RWPE2 (cell line): Measurements from ENCODE around the gene NDUFB11.

Source experiments
- ATAC-seq: fragments of 200-7000 bp; cut with Tn5 transposase; 3 replicates; pipeline ENCODE4 v1.9.1; 2021; ENCODE audit warnings: low read depth
- DNase-seq: peaks from one replicate; pipeline ENCODE4 v3.0.0-alpha.2; 2020; ENCODE audit warnings: low spot score
- H3K27ac ChIP-seq: fragments of 450-650 bp; 2 replicates; pipeline ENCODE4 v1.5.1; 2017; ENCODE audit warnings: mild to moderate bottlenecking; ENCODE audit not compliant: poor library complexity, severe bottlenecking
- H3K27me3 ChIP-seq: fragments of 250-450 bp; sonication (Bioruptor Pico); 2 replicates; pipeline ENCODE4 v1.5.1; 2021; ENCODE audit warnings: mild to moderate bottlenecking, moderate library complexity; ENCODE audit not compliant: insufficient read depth, poor library complexity, severe bottlenecking
- H3K36me3 ChIP-seq: fragments of 250-450 bp; sonication (Bioruptor Pico); 2 replicates; pipeline ENCODE4 v1.5.1; 2020; ENCODE audit warnings: low read depth, mild to moderate bottlenecking, moderate library complexity
- H3K4me1 ChIP-seq: fragments of 250-450 bp; sonication (Bioruptor Pico); 2 replicates; pipeline ENCODE4 v1.5.1; 2021; ENCODE audit warnings: mild to moderate bottlenecking, moderate library complexity; ENCODE audit not compliant: insufficient read depth, poor library complexity, severe bottlenecking
- H3K4me3 ChIP-seq: fragments of 250-450 bp; sonication (Bioruptor Pico); 2 replicates; pipeline ENCODE4 v1.5.1; 2021; ENCODE audit warnings: mild to moderate bottlenecking, moderate library complexity; ENCODE audit not compliant: severe bottlenecking
- H3K9me3 ChIP-seq: fragments of 250-450 bp; sonication (Bioruptor Pico); 2 replicates; pipeline ENCODE4 v1.5.1; 2021; ENCODE audit warnings: mild to moderate bottlenecking, moderate library complexity; ENCODE audit not compliant: severe bottlenecking
- CTCF ChIP-seq: fragments of 450-650 bp; IDR thresholded peaks from one replicate; pipeline ENCODE4 v1.5.1; 2017; ENCODE audit warnings: mild to moderate bottlenecking, moderate library complexity; ENCODE audit not compliant: poor library complexity, severe bottlenecking

NDUFB11 gene

GRCh38 chrX:47171996-47172395 lies 27.5 kb upstream of the NDUFB11 start:
- Histone ChIP-seq H3K27me3 (no peaks in the 10 kb centered on the region), H3K4me1 (no peaks in the 10 kb centered on the region), H3K4me3 (no peak overlapping the region), H3K9me3 (no peaks in the 10 kb centered on the region), H3K27ac (no peak overlapping the region), H3K36me3 (peaks cover 8% of the 10 kb centered on the region)
- DNase-seq: no peak
- ATAC-seq: no peak
- no peak for TF ChIP-seq CTCF

GRCh38 chrX:47170861-47171692 lies 26.6 kb upstream of the NDUFB11 start:
- Histone ChIP-seq H3K27me3 (no peaks in the 10 kb centered on the region), H3K4me1 (no peaks in the 10 kb centered on the region), H3K9me3 (no peaks in the 10 kb centered on the region), H3K36me3 (peaks cover 5% of the 10 kb centered on the region; the same call in 1 of the 2 replicates), H3K4me3 (no peak overlapping the region), H3K27ac (no peak overlapping the region)
- no peak for TF ChIP-seq CTCF
- DNase-seq (no peak), ATAC-seq (no peak)

- no peaks in the 10 kb centered on the region for H3K4me1 ChIP-seq
- peaks cover 5% of the 10 kb centered on the region; the same call in 1 of the 2 replicates for H3K36me3 ChIP-seq
- no peak for DNase-seq
- H3K27me3 ChIP-seq: no peaks in the 10 kb centered on the region
- H3K4me3 ChIP-seq: no peak overlapping the region
- ATAC-seq: no peak
- TF ChIP-seq CTCF: no peak
- no peak overlapping the region for H3K27ac ChIP-seq
- H3K9me3 ChIP-seq: no peaks in the 10 kb centered on the region
These were observed 25.4 kb upstream of the NDUFB11 start for GRCh38 chrX:47169726-47170515.

GRCh38 chrX:47169273-47169672 lies 24.8 kb upstream of the NDUFB11 start:
- DNase-seq (no peak), ATAC-seq (no peak)
- H3K4me1 ChIP-seq: no peaks in the 10 kb centered on the region
- no peak for TF ChIP-seq CTCF
- H3K27me3 ChIP-seq: no peaks in the 10 kb centered on the region
- no peaks in the 10 kb centered on the region for H3K9me3 ChIP-seq
- H3K36me3 ChIP-seq: peaks cover 5% of the 10 kb centered on the region; the same call in 1 of the 2 replicates
- H3K27ac ChIP-seq: no peak overlapping the region
- no peak overlapping the region for H3K4me3 ChIP-seq
